HepG2 (cell line): ENCODE measurements around the gene HOXD4. TPM values are rescaled to one million over a fixed set of nuclear protein-coding genes. Genes with fewer than 3 reads are reported as not detected.

Experiments
- ATAC-seq: fragments of 200-7000 bp; cut with Tn5 transposase; 3 replicates; pipeline ENCODE4 v1.9.1; 2020; ENCODE audit warnings: mild to moderate bottlenecking, moderate library complexity
- BruUV-seq: library from RNA; stranded (reverse); fragments of 400-500 nt; replicated peaks from 2 replicates; lab custom pipeline; 2021; lab: Mats Ljungman, UMichigan
- CTCF ChIA-PET: fragments of 300-600 bp; formaldehyde crosslinking; extraction: SDS; loops from one replicate; lab custom pipeline; 2021; ENCODE audit warnings: low total read pairs, inconsistent platforms, low intra/inter-chr PET ratio; lab: Yijun Ruan, JAX
- POLR2A ChIA-PET: fragments of 350-600 bp; sonication (Branson Sonifier 250); formaldehyde crosslinking; loops from one replicate; lab custom pipeline; 2020; ENCODE audit warnings: antibody characterized with exemption, inconsistent platforms; lab: Yijun Ruan, JAX
- DNase-seq: peaks from one replicate; pipeline ENCODE4 v3.0.0-alpha.2; 2015; ENCODE audit warnings: low spot score
- FAIRE-seq: peaks from 3 replicates; lab custom pipeline; 2011; peaks lifted over from hg19 to GRCh38; lab: Jason Lieb, UNC
- H2AFZ ChIP-seq: one replicate; pipeline ENCODE4 v1.6.1; 2011; ENCODE audit warnings: low read length, inconsistent platforms
- H3K27ac ChIP-seq: fragments of 300-600 bp; 3 replicates; pipeline ENCODE4 v1.8.0; 2011; ENCODE audit warnings: mixed run types, mild to moderate bottlenecking, mixed read lengths, low read length, inconsistent platforms; ENCODE audit not compliant: insufficient read depth; ENCODE audit errors: extremely low read length
- H3K27me3 ChIP-seq, 2 experiments: fragments of 200-600 bp in 1 of 2; 2 replicates in 1 of 2; 3 replicates in 1 of 2; pipeline versions ENCODE4 v1.6.0 to v1.8.0; 2011; ENCODE audit warnings: low read length in 2 of 2, mild to moderate bottlenecking in 2 of 2, moderate library complexity in 2 of 2, inconsistent platforms in 1 of 2; ENCODE audit not compliant: insufficient read depth in 2 of 2, control insufficient read depth in 1 of 2
- H3K36me3 ChIP-seq, 2 experiments: fragments of 200-600 bp in 1 of 2; replicated peaks in 1 of 2; 2 replicates in 1 of 2; 3 replicates in 1 of 2; pipeline versions ENCODE4 v1.5.1 to v1.8.0; 2011; ENCODE audit warnings: low read length in 2 of 2, inconsistent platforms in 1 of 2; ENCODE audit not compliant: insufficient read depth in 2 of 2, control insufficient read depth in 1 of 2
- H3K4me1 ChIP-seq: 2 replicates; pipeline ENCODE4 v1.5.1; 2012; ENCODE audit warnings: low read length, inconsistent platforms; ENCODE audit not compliant: insufficient read depth
- H3K4me2 ChIP-seq: 2 replicates; pipeline ENCODE4 v1.6.0; 2011; ENCODE audit warnings: low read depth, low read length, inconsistent platforms
- H3K4me3 ChIP-seq, 3 experiments: fragments of 200-600 bp in 1 of 3; sonication (generic), shearing (Covaris generic) in 1 of 3; replicated peaks in 1 of 3; 2 replicates each; pipeline ENCODE4 v1.5.1; 2011 to 2016; ENCODE audit warnings: low read length in 3 of 3, inconsistent platforms in 2 of 3, low read depth in 2 of 3, mild to moderate bottlenecking in 2 of 3, control low read depth in 1 of 3, mixed read lengths in 1 of 3; ENCODE audit not compliant: insufficient read depth in 1 of 3
- H3K79me2 ChIP-seq: one replicate; pipeline ENCODE4 v1.6.1; 2011; ENCODE audit warnings: low read length, inconsistent platforms; ENCODE audit not compliant: insufficient read depth
- H3K9ac ChIP-seq: 2 replicates; pipeline ENCODE4 v1.6.0; 2011; ENCODE audit warnings: mild to moderate bottlenecking, low read depth, low read length, inconsistent platforms; ENCODE audit not compliant: insufficient read depth
- H3K9me3 ChIP-seq: 2 replicates; pipeline ENCODE4 v1.5.1; 2012; ENCODE audit warnings: mild to moderate bottlenecking, low read length
- H4K20me1 ChIP-seq: 2 replicates; pipeline ENCODE4 v1.6.0; 2011; ENCODE audit warnings: inconsistent platforms, mild to moderate bottlenecking, low read length, moderate library complexity; ENCODE audit not compliant: insufficient read depth
- BRD4 ChIP-seq: sonication (generic); formaldehyde crosslinking; IDR thresholded peaks from 2 replicates; pipeline ENCODE4 v1.4.0; 2020; ENCODE audit warnings: missing genetic modification reagents
- EED ChIP-seq: sonication (generic); formaldehyde crosslinking; IDR thresholded peaks from 2 replicates; pipeline ENCODE4 v1.5.0; 2020; ENCODE audit warnings: mild to moderate bottlenecking, missing genetic modification reagents
- FOXO1 ChIP-seq: sonication (generic); formaldehyde crosslinking; IDR thresholded peaks from 2 replicates; pipeline ENCODE4 v1.4.0; 2020; ENCODE audit warnings: missing genetic modification reagents
- GTF2F1 ChIP-seq: fragments of 150-350 bp; IDR thresholded peaks from 2 replicates; pipeline ENCODE4 v1.6.1; 2014; ENCODE audit warnings: low read length
- HBP1 ChIP-seq: IDR thresholded peaks from 2 replicates; pipeline ENCODE4 v1.6.1; 2016; ENCODE audit warnings: low read depth, control low read depth
- MAFK ChIP-seq, 2 experiments: IDR thresholded peaks in 1 of 2; conservative IDR thresholded peaks in 1 of 2; 2 replicates each; pipeline ENCODE4 v1.6.1; 2011; ENCODE audit warnings: improper control_type of control experiment in 2 of 2, low read length in 2 of 2
- PHF20 ChIP-seq: sonication (generic); formaldehyde crosslinking; IDR thresholded peaks from 2 replicates; pipeline ENCODE4 v1.5.0; 2020; ENCODE audit warnings: mild to moderate bottlenecking, missing genetic modification reagents
- SIX4 ChIP-seq: sonication (generic); formaldehyde crosslinking; IDR thresholded peaks from 2 replicates; pipeline ENCODE4 v1.4.0; 2020; ENCODE audit warnings: missing genetic modification reagents
- SSRP1 ChIP-seq: IDR thresholded peaks from 2 replicates; pipeline ENCODE4 v1.6.1; 2016; ENCODE audit warnings: control low read depth
- WIZ ChIP-seq: sonication (generic); formaldehyde crosslinking; IDR thresholded peaks from 2 replicates; pipeline ENCODE4 v1.5.1; 2020; ENCODE audit warnings: mild to moderate bottlenecking, missing genetic modification reagents
- ZBTB39 ChIP-seq: sonication (generic); formaldehyde crosslinking; IDR thresholded peaks from 2 replicates; pipeline ENCODE4 v1.5.0; 2020; ENCODE audit warnings: missing genetic modification reagents
- ZNF329 ChIP-seq: sonication (generic); formaldehyde crosslinking; IDR thresholded peaks from 2 replicates; pipeline ENCODE4 v1.9.0; 2021; ENCODE audit warnings: low read depth, mild to moderate bottlenecking, missing genetic modification reagents
- ZNF460 ChIP-seq: sonication (generic); formaldehyde crosslinking; IDR thresholded peaks from 2 replicates; pipeline ENCODE4 v1.5.1; 2020; ENCODE audit warnings: missing genetic modification reagents, mild to moderate bottlenecking, borderline replicate concordance
- ZNF780A ChIP-seq: sonication (generic); formaldehyde crosslinking; IDR thresholded peaks from 2 replicates; pipeline ENCODE4 v1.8.0; 2022; ENCODE audit warnings: mild to moderate bottlenecking, missing genetic modification reagents, moderate library complexity
- WGBS: methylation state at CpG from one replicate; pipeline ENCODE4 v1.1.6; 2017; ENCODE audit warnings: low lambda C conversion rate; 5-methylcytosine and 5-hydroxymethylcytosine counted together
- in situ Hi-C: cut with HindIII; loops from 2 replicates; pipeline ENCODE4 v1.10.0; 2017; ENCODE audit warnings: low pct_unique_long_range_greater_than_20kb; ENCODE audit not compliant: extremely low pct_ligation_motif_present
- intact Hi-C: fragments of 100-400 bp; cut with micrococcal nuclease; formaldehyde crosslinking; loops from one replicate; pipeline ENCODE4 v1.10.0; 2022; ENCODE audit not compliant: unreplicated experiment
- polyA plus RNA-seq, 8 experiments: library from polyadenylated mRNA; depleted of rRNA in 3 of 8; stranded (reverse) in 7 of 8; unstranded in 1 of 8; fragments of >200 nt; fragmentation: Illumina TruSeq in 4 of 8; extraction: Trizol in 4 of 8; gene quantifications; 2 replicates each; pipeline versions ENCODE4 v1.2.1 to v1.2.3, GENCODE V29; 2011 to 2016; ENCODE audit warnings: low read depth in 4 of 8, missing spikeins in 1 of 8, mixed read lengths in 1 of 8; ENCODE audit not compliant: insufficient read depth in 1 of 8
- total RNA-seq, 5 experiments: library from RNA; depleted of rRNA; stranded (reverse); fragments of >200 nt; fragmentation: Illumina TruSeq; extraction: Trizol; gene quantifications; 2 replicates each; pipeline ENCODE4 v1.2.3, GENCODE V29; 2016; ENCODE audit warnings: low read depth in 1 of 5

Gene HOXD4
- total and polyA plus RNA-seq, 2 of the 13 experiments (the other 11 are each of a cell fraction or from before 2014, with no cell fraction given) = not detected

- TF ChIP-seq HBP1 (CRISPR knock-in tag) (no peak), FOXO1 (CRISPR knock-in tag) (no peak), PHF20 (CRISPR knock-in tag) (no peak)
Observed at GRCh38 chr2:176165370-176166050, 14.2 kb downstream of the HOXD4 start (continued).

GRCh38 chr2:176166272-176166671 is 14.9 kb downstream of the HOXD4 start:
- no peak overlapping the region for H3K27ac ChIP-seq
- H3K36me3 ChIP-seq = no peaks in the 10 kb centered on the region
- CTCF ChIA-PET = no interaction called here
- no peak for DNase-seq
- H3K9ac ChIP-seq = no peak overlapping the region
- POLR2A ChIA-PET = no interaction called here
- H3K4me1 ChIP-seq = peaks cover 36% of the 10 kb centered on the region
- H3K4me2 ChIP-seq = no peak overlapping the region
- no peaks in the 10 kb centered on the region for H3K79me2 ChIP-seq
- intact Hi-C loops (no loop called here), in situ Hi-C loops (no loop called here)
- peaks cover 12 to 82% of the 10 kb centered on the region in 2 experiments for H3K27me3 ChIP-seq
- FAIRE-seq = no peak
- no peak for ATAC-seq
- BruUV-seq = no TSS peak
- WGBS = 9% methylated on average over 2 of the region's 2 CpGs
- TF ChIP-seq ZNF460 = no peak
- no peaks in the 10 kb centered on the region for H3K9me3 ChIP-seq
- H3K4me3 ChIP-seq = no peak overlapping the region
- H4K20me1 ChIP-seq = no peaks in the 10 kb centered on the region
- no peak overlapping the region for H2AFZ ChIP-seq

GRCh38 chr2:176167398-176167797 is 16.0 kb downstream of the HOXD4 start:
- CTCF ChIA-PET = no interaction called here
- 0% methylated on average over 1 of the region's 1 CpG for WGBS
- POLR2A ChIA-PET = no interaction called here
- no peak overlapping the region for H3K9ac ChIP-seq
- H2AFZ ChIP-seq = no peak overlapping the region
- H3K36me3 ChIP-seq = no peaks in the 10 kb centered on the region
- no peaks in the 10 kb centered on the region for H3K79me2 ChIP-seq
- no peak for FAIRE-seq
- H3K4me3 ChIP-seq = no peak overlapping the region
- no peak for DNase-seq
- no peak overlapping the region for H3K4me2 ChIP-seq
- H3K27me3 ChIP-seq = peaks cover 10 to 71% of the 10 kb centered on the region in 2 experiments
- ATAC-seq = no peak
- in situ Hi-C loops (no loop called here), intact Hi-C loops (no loop called here)
- BruUV-seq = no TSS peak
- no peaks in the 10 kb centered on the region for H4K20me1 ChIP-seq
- H3K4me1 ChIP-seq = peaks cover 32% of the 10 kb centered on the region
- H3K9me3 ChIP-seq = no peaks in the 10 kb centered on the region
- H3K27ac ChIP-seq = no peak overlapping the region
- TF ChIP-seq SIX4 (CRISPR knock-in tag) (no peak), BRD4 (CRISPR knock-in tag) (no peak), ZNF329 (CRISPR knock-in tag) (no peak), GTF2F1 (no peak), WIZ (CRISPR knock-in tag) (no peak), SSRP1 (CRISPR knock-in tag) (no peak), MAFK (conservative IDR thresholded peaks at IDR 0.05 in 1 of 2, IDR thresholded peaks at IDR 0.05 in 1 of 2; ENCODE audit: low read length in 2 of 2) (peak; percentile 89 to 90), EED (CRISPR knock-in tag) (no peak), ZNF780A (CRISPR knock-in tag) (no peak), ZBTB39 (CRISPR knock-in tag) (no peak)
